GM21529 (cell line): ENCODE measurements around the gene ETV1.

ENCODE experiments used
- ATAC-seq: cut with Tn5 transposase; IDR thresholded peaks from one replicate; pipeline ENCODE4 v1.9.1; 2021; ENCODE audit not compliant: unreplicated experiment

ETV1 gene

DNA sequence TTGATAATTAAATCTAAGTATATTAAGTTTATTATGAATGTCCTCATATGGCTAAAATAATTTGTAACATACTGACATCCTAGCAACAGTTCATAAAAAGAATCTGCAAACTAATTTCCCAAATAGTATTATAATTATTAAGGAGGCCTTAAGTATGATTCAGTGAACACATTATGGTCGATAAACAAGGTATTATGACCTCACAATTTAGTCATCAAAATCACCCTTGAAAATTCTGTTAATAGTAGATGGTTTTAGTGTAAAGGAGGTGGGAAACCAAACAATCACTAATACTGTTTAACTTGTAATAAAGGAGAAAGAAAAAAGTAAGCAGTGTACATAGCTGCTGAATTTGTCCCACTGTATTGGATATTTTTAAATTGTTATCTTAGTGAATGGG, 2.1 kb downstream of the ETV1 start:
- ATAC-seq, result no peak

DNA sequence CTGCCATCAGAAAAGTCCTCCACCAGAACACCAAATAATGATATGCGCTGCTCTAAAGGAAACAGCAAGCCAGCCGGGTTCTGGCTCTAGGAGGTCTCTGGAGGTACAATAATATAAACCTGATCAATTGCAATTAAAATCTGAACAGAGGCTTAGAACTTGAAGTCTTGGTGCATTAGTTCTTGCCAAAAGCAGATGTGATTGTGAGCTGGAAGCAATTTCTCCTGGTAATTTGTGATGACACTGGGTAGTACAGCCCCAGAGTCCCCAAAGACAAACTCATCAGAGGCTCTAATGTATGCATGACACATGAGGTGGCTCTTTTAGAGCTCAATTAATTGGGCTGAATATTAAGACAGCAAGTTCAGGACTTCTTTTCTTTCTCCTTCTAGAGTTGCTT, 3.3 kb downstream of the ETV1 start:
- no peak for ATAC-seq

DNA sequence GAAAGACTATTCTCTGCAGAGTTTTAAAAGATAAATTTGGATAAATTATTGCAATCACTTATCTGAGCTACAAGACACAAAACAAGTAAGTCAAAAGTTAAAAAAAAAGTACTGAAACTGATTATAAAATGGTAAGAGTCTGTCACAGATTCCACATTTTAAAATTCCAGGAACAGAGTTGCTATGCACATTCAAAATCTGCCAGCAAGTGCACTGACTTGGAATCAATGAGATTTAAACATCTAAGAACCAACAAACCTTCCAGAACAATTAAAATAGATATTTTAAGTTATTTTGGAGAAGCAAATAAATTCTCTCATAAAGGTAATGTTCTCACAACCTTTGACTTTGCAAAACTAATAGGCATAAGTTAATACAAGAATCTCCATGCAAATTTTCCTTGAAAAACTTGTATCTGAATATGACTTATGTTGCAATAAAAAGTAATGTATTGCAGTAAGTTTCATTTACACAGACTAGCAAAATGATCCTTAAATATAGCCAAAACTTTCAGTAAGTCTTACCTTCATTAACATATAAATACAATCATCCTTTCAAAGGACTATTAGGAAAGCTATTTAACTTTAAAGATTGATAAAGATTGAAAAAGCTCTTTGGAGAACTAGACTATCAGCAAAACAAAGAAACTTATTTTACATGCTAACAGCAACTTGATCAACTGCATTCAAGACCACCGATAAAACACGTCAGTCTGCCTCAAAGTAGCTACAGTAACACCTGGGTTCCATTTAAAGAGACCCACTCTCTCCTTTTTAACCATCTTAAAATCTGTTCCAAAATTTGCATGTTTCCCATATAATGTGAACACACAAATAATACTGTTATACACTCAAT, 4.4 kb downstream of the ETV1 start:
- no peak for ATAC-seq

DNA sequence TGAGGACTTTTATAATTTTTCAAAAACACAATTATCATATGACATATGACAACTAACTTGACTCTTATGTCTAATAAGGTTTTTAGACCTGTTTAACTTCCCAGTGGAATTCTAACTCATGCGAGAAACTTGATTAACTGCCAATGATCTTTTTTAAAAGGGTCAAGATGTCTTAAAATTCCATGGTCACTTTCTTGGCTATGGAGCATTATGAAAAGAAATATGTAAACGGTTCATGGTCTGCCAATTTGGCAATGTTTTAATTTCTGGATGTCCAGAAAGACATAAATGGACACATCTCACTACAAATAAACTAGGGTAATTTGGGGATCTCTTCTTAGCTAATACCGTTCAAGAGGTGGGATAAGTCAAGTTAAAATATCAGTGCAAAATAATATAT, 5.4 kb downstream of the ETV1 start:
- ATAC-seq, result no peak

DNA sequence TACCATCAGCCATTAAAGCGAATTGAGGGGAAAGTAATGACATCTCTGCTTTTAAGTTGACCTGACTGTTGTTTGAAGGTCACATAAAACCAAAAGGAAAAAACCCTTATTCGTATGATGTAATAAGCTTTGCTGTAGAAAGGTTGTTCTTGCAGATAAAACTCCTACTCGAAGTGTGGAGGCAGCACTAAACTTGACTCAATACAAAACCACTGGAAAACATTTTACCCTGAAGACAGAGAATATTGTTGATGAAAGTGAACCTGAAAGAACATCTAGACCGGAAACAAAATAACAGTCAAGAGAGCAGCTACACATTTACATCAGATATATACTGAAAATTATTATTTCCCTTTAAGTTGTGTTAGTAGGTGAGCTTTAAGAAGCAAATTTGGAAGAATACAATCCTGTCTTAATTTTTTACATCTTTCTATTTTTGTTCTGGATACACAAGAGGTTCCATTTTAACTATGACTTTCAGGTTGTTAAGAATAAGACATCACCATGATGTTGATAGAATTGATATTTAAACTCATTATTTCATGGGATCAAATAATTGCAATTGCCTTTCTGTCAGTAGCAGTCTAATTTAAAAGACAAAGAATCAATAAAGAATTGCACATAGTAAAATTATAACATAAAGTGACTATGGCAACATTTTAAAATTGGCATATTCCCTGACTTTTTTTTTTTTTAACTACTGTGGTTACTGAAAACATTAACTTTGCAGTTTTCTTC, 6.4 kb downstream of the ETV1 start:
- no peak for ATAC-seq

DNA sequence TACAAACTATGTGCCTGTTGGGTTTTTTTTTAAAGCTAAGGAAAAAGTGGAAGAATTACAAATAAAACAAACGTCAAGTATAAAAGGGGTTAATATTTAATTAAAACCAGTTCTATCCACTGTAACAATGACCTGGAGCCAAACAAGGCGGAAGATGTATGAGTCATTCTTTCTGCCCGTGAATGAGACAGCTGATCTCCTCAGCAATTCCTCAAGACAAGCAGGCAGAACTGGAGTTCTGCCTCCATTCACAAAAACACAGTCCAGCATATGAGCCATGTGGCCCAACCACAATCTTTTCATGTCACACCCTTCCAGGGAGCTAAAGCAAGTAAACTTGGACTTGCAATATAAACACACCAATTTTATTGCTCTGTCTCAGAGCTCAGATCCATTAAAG, 8.4 kb downstream of the ETV1 start:
- ATAC-seq, result no peak

DNA sequence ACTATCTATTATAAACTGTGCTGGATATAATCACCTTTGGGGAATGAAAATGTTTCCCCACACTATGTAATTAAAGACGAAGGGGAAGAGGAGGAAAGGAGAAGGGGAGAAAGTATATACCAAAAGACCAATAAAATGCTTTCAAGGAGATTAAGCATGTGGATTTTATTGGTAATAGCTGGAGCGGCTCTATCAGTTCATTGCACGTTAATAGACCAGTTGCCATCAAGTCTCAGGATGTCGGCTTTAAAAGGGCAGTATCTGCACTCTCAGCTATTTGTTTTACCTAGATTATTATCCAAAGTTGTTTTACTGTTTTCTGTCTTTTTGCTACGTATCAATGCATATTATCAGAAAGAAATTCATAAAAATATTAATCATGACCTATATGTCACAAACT, 9.0 kb downstream of the ETV1 start:
- ATAC-seq, result no peak

DNA sequence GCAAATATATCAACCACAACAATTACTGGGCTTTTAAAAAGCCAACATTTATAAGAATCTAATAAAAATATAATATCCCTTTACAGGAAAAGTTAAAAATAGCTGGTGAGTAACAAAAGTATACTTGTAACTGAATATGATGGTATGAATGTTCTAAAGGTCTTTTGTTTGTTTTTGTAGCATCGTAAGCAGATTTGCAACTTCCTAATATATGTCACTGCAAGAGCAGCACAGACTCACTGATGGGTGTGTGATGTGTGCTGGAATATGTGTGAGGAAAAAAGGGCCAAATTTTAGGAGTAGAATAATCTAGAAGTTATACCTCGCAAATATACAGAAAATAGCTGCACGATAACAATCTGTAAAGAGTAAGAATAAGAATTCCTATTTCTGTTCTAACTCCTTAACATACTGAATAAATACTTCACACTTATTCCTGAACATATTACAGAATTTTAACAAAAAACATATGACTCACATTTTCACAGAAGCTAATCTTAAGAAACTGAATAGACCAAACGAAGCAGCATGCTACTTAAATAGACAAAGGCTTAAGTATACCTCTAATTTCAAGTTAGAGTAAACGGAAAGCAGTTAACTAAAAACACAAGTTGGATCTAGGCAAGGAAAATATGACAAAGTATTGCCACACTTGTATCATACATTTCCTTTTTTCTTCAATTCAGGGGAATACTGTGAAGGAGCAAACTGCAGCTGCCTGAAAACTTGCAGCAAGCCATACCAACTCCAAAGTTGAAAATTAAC, 9.6 kb downstream of the ETV1 start:
- ATAC-seq, result no peak

DNA sequence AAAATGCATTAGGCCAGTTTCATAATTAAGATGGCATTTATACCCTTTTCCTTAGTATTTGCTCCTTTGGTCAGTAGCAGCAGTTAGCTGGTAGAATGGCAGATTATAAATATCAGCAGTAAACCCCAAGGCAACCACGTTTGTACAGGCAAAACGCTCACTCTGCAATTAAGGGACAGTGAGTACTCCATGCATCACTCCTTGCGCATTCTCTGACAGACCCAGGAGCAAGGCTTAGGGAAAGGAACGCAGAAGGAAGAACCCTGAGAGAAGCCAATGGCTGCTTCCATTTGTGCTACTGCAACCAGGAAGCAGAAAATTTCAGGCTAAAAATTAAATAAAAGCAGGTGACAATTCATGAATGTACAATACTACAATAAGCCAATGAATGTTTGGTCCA, 12.9 kb downstream of the ETV1 start:
- no peak for ATAC-seq

DNA sequence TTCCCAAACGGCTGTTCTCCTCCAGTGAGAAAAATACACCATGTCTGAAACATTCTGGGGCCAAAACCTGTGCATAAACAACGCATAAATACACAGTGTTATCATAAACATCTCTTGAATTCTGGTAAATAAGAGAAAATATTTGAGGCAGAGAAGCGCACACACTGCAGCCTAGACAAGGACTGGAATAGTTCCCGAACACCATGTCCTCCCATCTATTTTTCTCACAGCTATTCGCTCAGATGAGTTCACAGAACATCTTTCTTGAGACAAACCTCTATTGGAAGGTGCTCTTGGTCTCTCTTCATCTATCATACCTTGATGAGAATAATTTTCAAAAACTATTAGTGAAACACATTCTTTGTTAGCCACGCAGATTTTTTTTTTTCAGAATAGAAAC, 24.4 kb downstream of the ETV1 start:
- ATAC-seq, result no peak

DNA sequence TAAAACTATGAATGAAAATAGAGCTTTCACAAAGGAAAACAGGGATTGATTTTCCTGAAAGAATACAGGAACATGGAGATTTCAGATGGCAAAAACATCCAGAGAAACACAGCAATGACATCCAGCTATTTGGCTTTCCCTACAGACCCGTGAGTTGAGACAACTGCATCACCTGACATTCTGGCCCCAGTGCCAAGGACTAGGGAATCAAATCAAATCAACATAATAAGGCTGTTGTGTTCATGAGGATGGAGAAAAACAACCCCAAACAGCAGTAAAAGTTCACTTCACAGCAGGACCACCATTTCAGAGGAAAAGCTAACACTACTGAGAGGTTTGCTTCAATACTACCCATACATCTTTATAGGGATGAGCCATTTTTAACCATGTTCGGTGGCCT, 25.5 kb downstream of the ETV1 start:
- no peak for ATAC-seq

DNA sequence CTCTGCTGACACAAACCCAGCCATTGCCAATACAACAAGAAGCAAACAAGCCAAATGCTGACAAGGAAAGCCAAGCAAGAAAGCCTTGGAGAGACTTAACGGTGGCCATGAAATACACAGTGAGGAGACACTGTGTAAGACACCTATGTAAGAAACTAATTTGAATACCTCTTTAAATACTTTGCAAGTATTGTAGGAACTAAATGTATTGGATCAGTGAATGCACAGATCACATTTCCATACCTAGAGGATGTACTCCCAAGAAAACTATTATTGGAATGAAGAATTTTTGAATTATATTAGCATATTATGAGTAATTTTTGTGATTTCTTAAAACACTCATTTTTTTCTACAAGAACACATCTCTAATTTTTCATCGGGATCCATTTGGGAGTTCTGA, 34.0 kb downstream of the ETV1 start:
- ATAC-seq, result no peak

DNA sequence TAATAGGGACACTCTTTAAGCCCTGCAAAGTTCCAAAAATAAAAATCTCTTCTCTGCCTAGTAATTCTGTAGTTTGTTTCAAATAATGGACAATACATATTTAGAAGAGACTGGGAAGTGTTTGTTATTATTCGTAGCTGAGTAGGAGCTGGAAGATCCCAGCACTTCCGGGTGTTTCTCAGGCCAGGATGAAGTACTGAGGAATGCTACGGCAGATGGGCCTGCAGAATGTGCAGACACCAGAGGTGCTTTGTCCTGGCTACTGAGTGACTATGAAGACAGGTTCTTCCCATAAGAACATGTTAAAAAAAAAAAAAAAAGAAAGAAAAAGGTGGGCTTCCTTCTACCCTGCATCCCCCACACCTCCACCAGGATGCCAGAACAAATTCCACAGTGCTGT, 36.1 kb downstream of the ETV1 start:
- no peak for ATAC-seq

DNA sequence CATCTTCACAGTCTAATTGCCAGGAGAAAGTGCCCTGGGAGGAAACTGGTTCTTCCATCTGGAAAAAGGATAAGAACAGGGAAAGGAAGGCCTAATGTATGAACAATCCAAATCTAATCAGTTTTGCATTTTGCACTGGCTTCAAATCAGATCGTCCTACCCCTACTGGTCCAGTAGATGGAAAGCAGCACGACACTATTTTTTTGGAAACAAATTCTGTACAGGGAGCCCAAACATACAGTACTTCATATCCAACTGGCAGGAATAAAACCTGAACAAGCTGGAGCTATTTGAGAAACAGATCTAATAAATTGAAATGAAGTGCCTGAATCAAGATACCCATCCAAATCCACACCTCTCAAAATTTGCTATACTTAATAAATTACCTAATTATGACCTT, 36.5 kb downstream of the ETV1 start:
- ATAC-seq, result no peak

DNA sequence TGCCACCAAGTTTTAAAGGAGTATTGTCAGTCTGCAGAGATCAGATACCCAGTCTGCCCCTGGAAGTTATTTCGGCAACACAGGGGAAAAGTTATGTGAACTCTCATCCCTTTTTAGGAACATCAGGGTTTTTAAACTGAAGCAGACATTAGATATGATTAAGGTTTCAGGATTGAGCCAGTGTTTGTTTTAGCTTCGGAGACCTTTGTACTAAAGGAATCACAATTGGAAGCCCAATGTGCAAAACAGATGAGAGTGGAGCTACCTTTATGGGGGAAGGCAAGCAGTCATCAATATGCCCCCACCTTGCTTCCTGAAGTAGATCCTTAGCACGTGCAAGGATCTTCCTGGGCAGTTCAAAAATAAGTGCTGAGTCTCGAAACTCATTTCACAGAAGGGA, 39.5 kb downstream of the ETV1 start:
- no peak for ATAC-seq

DNA sequence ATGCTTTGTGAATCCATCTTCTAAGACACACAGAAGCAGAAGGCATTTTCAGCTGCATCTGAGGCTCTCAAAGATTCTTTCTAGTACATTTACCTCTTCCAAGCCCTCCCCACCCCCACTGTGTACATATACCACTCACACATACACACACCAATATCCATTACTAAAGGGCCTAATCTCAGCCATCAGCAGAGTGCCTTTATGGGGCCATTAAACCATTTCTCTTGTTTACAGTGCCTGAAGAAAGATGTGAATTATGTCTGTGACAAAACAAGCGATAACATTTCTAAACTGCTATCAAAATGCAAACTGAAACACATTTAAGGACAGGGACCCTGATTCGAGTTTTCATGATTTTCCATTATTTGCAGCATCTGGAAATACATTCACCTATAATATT, 40.0 kb downstream of the ETV1 start:
- no peak for ATAC-seq

DNA sequence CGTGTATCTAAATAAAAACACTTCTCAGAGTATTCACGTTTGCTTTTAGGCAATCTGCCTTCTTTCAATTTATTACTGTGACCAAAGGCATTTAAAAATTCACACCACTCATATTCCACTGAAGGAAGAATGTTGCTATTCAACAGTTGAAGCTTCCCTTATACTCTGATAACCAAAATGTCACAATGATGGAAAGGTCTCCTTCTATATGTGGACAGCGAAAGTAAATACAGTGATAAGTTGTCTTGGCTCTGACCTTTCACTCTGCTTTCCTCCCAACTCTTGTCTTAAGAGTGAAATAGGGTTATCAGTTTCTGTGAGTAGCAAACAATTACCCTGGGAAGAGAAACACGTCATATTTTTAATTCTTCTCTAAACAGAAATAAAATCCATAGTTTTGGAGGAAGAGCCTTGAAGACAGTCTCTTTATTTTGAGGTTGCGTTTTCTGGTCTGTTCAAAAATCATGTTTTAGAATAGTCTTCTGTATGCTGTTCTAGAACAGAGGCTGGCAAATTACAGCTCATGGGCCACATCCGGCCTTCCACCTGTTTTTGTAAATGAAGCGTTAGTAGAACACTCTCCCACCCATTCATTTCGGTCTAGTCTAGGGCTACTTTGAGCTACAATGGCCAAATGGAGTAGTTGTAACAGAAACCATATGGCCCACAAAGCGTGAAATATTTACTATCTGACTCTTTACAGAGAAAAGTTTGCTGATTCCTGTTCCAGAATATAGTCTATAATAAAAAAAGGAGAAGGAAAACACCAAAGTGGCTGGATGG, 41.3 kb downstream of the ETV1 start:
- ATAC-seq, result no peak

DNA sequence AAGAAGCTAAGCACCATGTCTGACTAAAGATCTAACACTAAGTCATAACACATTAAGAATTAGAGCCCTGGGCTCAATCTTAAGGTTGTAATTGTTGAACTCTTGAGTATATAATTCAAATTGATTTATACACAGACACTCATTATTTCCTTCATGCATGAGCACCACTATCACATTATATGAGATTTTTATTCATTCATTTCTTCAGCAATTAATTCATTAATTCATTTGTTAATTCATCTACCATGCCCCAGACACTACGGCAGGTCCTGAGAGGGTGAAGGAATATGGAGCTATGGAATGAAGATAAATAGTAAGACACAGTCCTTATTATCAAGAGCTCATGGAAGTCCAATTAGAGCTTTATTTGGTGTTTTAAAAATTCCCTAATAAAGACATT, 41.9 kb downstream of the ETV1 start:
- ATAC-seq, result no peak

DNA sequence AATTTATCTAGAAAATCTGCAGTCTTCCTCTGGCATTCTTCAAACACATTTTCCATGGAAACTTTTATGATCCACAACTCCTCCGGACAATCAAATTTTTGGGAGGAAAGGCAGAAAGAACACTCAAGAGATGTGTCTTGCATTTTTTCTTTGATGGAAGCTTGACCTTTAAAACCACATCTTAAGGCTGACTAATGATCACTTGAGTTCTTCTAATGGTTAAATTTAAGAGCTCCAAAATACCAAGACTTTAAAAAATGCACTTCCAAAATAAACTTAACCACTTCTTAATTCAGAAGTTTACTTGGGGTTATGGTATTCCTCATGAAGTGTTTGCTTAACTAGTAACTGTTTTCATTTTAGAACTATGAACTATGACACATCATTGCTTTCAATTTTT, 43.3 kb downstream of the ETV1 start:
- ATAC-seq, result no peak

DNA sequence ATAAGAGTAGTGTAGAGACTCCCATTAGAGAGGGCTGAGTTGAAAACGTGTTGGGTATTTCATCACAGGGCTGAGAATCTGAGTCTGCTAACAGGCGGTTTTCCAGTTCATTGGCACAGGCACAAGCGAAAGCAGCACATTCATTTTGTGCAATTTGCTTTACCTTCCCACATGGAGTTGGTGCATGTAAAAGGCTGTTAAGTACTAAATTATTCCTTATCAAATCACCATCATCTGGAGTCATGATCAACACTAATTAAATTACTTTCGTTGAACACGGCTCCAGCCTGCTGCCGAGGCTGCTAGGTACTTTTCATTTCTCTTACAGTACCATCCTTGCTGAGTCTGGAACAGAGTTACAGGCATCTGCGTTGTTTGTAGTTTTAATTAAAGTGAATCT, 43.8 kb downstream of the ETV1 start:
- ATAC-seq, result no peak

DNA sequence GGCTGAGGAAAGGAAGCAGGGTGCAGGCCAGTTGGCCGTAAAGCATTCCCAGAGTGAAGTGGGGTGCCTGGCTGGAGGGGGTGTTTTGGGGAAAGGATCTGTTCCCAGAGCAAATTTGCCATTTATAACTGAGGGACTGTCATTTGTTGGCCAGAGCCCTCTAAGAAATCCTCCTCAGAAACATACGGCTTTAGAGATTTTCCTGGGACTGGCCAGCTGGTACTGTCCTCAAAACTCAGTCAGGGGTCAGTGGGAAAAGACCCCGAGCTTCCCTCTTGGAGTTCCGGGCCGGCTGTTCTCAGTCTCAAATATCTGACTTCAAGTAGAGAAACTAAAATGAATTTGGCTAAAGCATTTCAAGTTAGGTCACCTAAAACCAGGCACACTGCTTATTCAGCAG, 55.9 kb downstream of the ETV1 start:
- no peak for ATAC-seq
